Chondrocyte (in vitro differentiated cells): ENCODE results near the gene TSC22D4. TPM values are rescaled to one million over a fixed set of nuclear protein-coding genes. Genes with fewer than 3 reads are reported as not detected.
"Not testable (repeated sequence)": the region's sequence is repeated elsewhere in the genome, so short reads cannot be mapped to it uniquely, and the experiment has no call there.

ENCODE experiments used
- DNase-seq: peaks from one replicate; pipeline ENCODE4 v3.0.0; 2021; ENCODE audit warnings: mixed read lengths, low spot score
- H3K27ac Mint-ChIP-seq: one replicate; pipeline ENCODE4 v1.8.0; 2021; ENCODE audit warnings: mild to moderate bottlenecking, moderate library complexity, mixed read lengths; ENCODE audit not compliant: unreplicated experiment
- H3K27me3 Mint-ChIP-seq: 2 replicates; pipeline ENCODE4 v1.8.0; 2021; ENCODE audit warnings: low read depth, mixed read lengths
- H3K36me3 Mint-ChIP-seq: 2 replicates; pipeline ENCODE4 v1.8.0; 2021; ENCODE audit warnings: low read depth, mixed read lengths
- H3K4me1 Mint-ChIP-seq: 2 replicates; pipeline ENCODE4 v1.8.0; 2021; ENCODE audit warnings: low read depth, mild to moderate bottlenecking, mixed read lengths
- H3K4me3 Mint-ChIP-seq: one replicate; pipeline ENCODE4 v1.8.0; 2021; ENCODE audit warnings: mild to moderate bottlenecking, moderate library complexity, mixed read lengths; ENCODE audit not compliant: unreplicated experiment
- H3K9me3 Mint-ChIP-seq: 2 replicates; pipeline ENCODE4 v1.8.0; 2021; ENCODE audit warnings: low read depth, mixed read lengths
- CTCF ChIP-seq: fragments of 200-600 bp; sonication (generic); IDR thresholded peaks from 2 replicates; pipeline ENCODE4 v1.5.0; 2021; ENCODE audit warnings: antibody characterized with exemption, mild to moderate bottlenecking, moderate library complexity
- total RNA-seq: library from RNA; stranded (reverse); gene quantifications from 3 replicates; pipeline ENCODE4 v1.2.1, GENCODE V29; 2021

TSC22D4 gene
- total RNA-seq, 1 donor from 2014 or later: 33.0 TPM

GRCh38 chr7:100449190-100449795 lies 29.7 kb downstream of the TSC22D4 start:
- H3K36me3 Mint-ChIP-seq: no peaks in the 10 kb centered on the region
- peaks cover 7% of the 10 kb centered on the region for H3K4me1 Mint-ChIP-seq
- H3K4me3 Mint-ChIP-seq: no peak overlapping the region
- no peaks in the 10 kb centered on the region for H3K9me3 Mint-ChIP-seq
- no peak for TF ChIP-seq CTCF
- H3K27me3 Mint-ChIP-seq: no peaks in the 10 kb centered on the region
- H3K27ac Mint-ChIP-seq: no peak overlapping the region
- no peak for DNase-seq

DNA sequence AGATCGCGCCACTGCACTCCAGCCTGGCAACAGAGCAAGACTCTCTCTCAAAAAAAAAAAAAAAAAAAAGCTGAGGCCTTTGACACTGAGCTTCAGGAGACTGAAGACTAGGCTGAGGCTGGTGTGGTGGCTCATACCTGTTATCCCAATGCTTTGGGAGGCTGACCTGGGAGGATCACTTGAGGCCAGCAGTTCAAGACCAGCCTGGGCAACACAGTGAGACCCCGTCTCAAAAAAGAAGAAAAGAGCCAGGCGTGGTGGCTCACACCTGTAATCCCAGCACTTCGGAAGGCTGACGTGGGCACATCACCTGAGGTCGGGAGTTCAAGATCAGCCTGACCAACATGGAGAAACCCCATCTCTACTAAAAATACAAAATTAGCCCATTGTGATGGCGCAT lies 31.7 kb downstream of the TSC22D4 start:
- H3K9me3 Mint-ChIP-seq, DNase-seq, H3K27ac Mint-ChIP-seq, H3K4me1 Mint-ChIP-seq, H3K36me3 Mint-ChIP-seq, H3K4me3 Mint-ChIP-seq, H3K27me3 Mint-ChIP-seq: not testable (repeated sequence)

DNA sequence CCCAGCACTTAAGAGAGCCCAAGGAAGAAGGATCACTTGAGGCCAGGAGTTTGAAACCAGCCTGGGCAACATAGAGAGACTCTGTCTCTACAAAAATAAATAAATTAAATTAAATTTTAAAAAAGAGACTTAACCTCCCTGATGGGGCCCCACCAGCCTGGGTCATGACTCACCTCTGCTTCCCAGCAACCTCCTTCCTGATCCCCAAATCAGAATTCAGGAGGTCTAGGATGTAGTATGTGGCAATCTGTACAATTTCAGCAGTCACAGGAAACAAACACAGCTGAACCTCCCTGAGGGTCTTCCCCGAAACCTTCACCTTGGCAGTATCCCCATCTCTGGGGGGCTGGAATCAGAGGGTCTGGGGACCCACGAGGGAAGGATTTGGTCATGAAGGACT lies 33.0 kb downstream of the TSC22D4 start:
- Mint-ChIP-seq H3K36me3 (no peaks in the 10 kb centered on the region), H3K4me3 (no peak overlapping the region), H3K27me3 (no peaks in the 10 kb centered on the region), H3K27ac (no peak overlapping the region), H3K4me1 (peaks cover 8% of the 10 kb centered on the region), H3K9me3 (no peaks in the 10 kb centered on the region)
- DNase-seq: no peak
- TF ChIP-seq CTCF: no peak

DNA sequence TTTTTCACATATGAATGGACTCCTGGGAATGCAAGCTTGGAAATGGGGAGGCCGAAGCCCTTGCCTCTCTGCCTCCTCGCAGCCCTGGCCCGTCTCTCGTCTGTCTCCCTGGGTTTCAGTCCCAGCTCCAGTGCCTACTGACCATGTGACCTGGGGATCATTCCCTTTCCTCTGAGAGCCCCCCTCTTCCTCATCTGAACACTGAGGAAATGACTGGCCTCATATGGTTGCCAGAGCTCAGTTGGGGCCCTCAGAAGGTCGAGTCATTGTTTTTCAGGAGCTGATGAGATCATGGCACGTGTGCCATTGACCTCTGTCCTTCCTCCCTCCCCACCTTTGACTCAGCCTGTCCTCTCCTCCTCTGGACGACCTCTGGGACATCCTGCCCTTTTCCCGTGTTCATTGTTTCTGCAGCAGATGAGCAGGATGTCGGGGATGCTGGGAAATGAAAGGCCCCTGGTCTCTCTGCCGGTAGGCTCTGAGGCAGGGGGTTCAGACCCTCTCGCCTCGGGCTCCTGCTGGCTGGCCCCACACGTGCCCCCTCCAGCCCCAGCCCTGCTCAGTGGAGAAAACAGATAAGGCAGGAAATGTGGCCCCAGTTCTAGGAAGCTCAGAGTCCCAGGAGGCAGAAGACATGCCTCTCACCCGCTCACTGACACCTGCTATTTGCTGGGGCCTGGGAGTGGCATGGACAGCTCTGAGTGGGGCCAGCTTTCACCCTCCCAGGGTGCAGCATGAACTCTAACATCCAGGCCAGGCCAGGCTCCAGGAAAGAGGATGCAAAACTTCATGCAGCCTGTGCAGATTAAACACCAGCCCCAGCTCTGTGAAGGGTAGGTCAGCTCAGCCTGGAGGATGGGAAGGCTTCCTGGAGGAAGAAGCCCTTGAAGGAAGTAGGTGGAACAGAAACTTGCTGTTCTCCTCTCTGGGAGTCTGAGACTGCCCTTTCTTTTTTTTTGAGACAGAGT lies 34.4 kb downstream of the TSC22D4 start:
- peak; percentile 54 for DNase-seq
- no peaks in the 10 kb centered on the region for H3K36me3 Mint-ChIP-seq
- H3K27me3 Mint-ChIP-seq: no peaks in the 10 kb centered on the region
- H3K9me3 Mint-ChIP-seq: no peaks in the 10 kb centered on the region
- peaks cover 4% of the 10 kb centered on the region for H3K4me1 Mint-ChIP-seq
- H3K4me3 Mint-ChIP-seq: no peak overlapping the region
- no peak for TF ChIP-seq CTCF
- H3K27ac Mint-ChIP-seq: no peak overlapping the region

- TF ChIP-seq CTCF: no peak
- peak; percentile 54 for DNase-seq
- Mint-ChIP-seq H3K36me3 (no peaks in the 10 kb centered on the region), H3K4me1 (peaks cover 4% of the 10 kb centered on the region), H3K27me3 (no peaks in the 10 kb centered on the region), H3K4me3 (no peak overlapping the region), H3K9me3 (no peaks in the 10 kb centered on the region), H3K27ac (no peak overlapping the region)
Observed at GRCh38 chr7:100443096-100443840, 35.7 kb downstream of the TSC22D4 start.
